Left lobe of liver (tissue), 2 donors: Measurements from ENCODE around the gene ALAS1. TPM values are rescaled to one million over a fixed set of nuclear protein-coding genes. Genes with fewer than 3 reads are reported as not detected.

Experiments
- ATAC-seq: fragments of 200-7000 bp; cut with Tn5 transposase; one replicate; pipeline ENCODE4 v1.9.1; 2020; ENCODE audit warnings: mild to moderate bottlenecking, moderate library complexity
- DNase-seq: peaks from one replicate; pipeline ENCODE4 v3.0.0-alpha.2; 2020; ENCODE audit warnings: low spot score
- total RNA-seq: library from RNA; stranded (reverse); gene quantifications from one replicate; pipeline ENCODE4 v1.2.1, GENCODE V29; 2021
- donor health status: DM: no; HTN: no; CAD: no; lungs with moderate emphysema.
- donor health status: DM: no; HTN: yes; CAD: no.

The ALAS1 gene
- total RNA-seq, 1 donor from 2014 or later = 187 TPM

GRCh38 chr3:52248816-52249547, 51.0 kb downstream of the ALAS1 start:
- ATAC-seq (peak; percentile 15), DNase-seq (peak; percentile 40)

- DNase-seq = no peak
Observed at GRCh38 chr3:52249683-52250082, 51.7 kb downstream of the ALAS1 start.

GRCh38 chr3:52250122-52250521, 52.2 kb downstream of the ALAS1 start:
- DNase-seq (no peak), ATAC-seq (no peak)

More at GRCh38 chr3:52249683-52250082, 51.7 kb downstream of the ALAS1 start:
- peak; percentile 6 for ATAC-seq

GRCh38 chr3:52253314-52254304, 55.6 kb downstream of the ALAS1 start:
- no peak for DNase-seq

GRCh38 chr3:52254608-52255007, 56.6 kb downstream of the ALAS1 start:
- DNase-seq (no peak), ATAC-seq (no peak)

More at GRCh38 chr3:52253314-52254304, 55.6 kb downstream of the ALAS1 start:
- ATAC-seq = peak; percentile 20

GRCh38 chr3:52256159-52256558, 58.2 kb downstream of the ALAS1 start:
- ATAC-seq (no peak), DNase-seq (no peak)

- ATAC-seq (no peak), DNase-seq (no peak)
Observed at GRCh38 chr3:52256622-52257021, 58.7 kb downstream of the ALAS1 start.

GRCh38 chr3:52257911-52258310, 60.0 kb downstream of the ALAS1 start:
- ATAC-seq (no peak), DNase-seq (no peak)

- DNase-seq = no peak
- no peak for ATAC-seq
Observed at GRCh38 chr3:52259035-52259434, 61.1 kb downstream of the ALAS1 start.

- no peak for DNase-seq
- ATAC-seq = no peak
Observed at GRCh38 chr3:52259448-52259847, 61.5 kb downstream of the ALAS1 start.

- no peak for DNase-seq
- ATAC-seq = no peak
Observed at GRCh38 chr3:52262447-52262846, 64.5 kb downstream of the ALAS1 start.

Other genes starting within 250 kb of the ALAS1 start
- not detected for gene GPR62, start 242.8 kb upstream of the ALAS1 start, total RNA-seq
- 7.4 TPM for gene PCBP4, start 230.7 kb upstream of the ALAS1 start, total RNA-seq
- gene ABHD14B, start 224.1 kb upstream of the ALAS1 start, total RNA-seq = 113 TPM
- 13.8 TPM for gene ABHD14A, start 223.1 kb upstream of the ALAS1 start, total RNA-seq
- 301 TPM for gene ACY1, start 214.6 kb upstream of the ALAS1 start, total RNA-seq
- 392 TPM for gene RPL29, start 202.3 kb upstream of the ALAS1 start, total RNA-seq
- gene DUSP7, start 141.6 kb upstream of the ALAS1 start, total RNA-seq = 4.3 TPM
- gene POC1A, start 43.7 kb upstream of the ALAS1 start, total RNA-seq = 2.1 TPM
- gene TLR9, start 27.5 kb downstream of the ALAS1 start, total RNA-seq = not detected
- 16.8 TPM for gene TWF2, start 41.0 kb downstream of the ALAS1 start, total RNA-seq
- gene PPM1M, start 47.6 kb downstream of the ALAS1 start, total RNA-seq = 4.2 TPM
- gene WDR82, start 80.5 kb downstream of the ALAS1 start, total RNA-seq = 18.6 TPM
- gene GLYCTK, start 89.7 kb downstream of the ALAS1 start, total RNA-seq = 396 TPM
- 9.6 TPM for gene DNAH1, start 118.2 kb downstream of the ALAS1 start, total RNA-seq
- gene BAP1, start 211.8 kb downstream of the ALAS1 start, total RNA-seq = 46.9 TPM
- gene PHF7, start 212.5 kb downstream of the ALAS1 start, total RNA-seq = 6.9 TPM
- 0.93 TPM for gene SEMA3G, start 246.9 kb downstream of the ALAS1 start, total RNA-seq